ENCODE data around the gene MSL3B.

MSL3B gene

GRCh38 chr2:233865838-233866237 lies 2.3 kb downstream of the MSL3B start:
- Histone ChIP-seq H3F3A (ENCODE audit: insufficient read depth, low read length) (no peaks in the 10 kb centered on the region), H2AFZ (ENCODE audit: low read length) (no peak overlapping the region), H3K9me2 (replicated peaks; ENCODE audit: insufficient read depth, low read length) (no peaks in the 10 kb centered on the region), H3K9ac (ENCODE audit: low read length) (no peak overlapping the region), H3K36me3 (replicated peaks; ENCODE audit: insufficient read depth, low read length) (no peaks in the 10 kb centered on the region), H3K4me3 (ENCODE audit: low read length) (no peak overlapping the region), H3K4me2 (ENCODE audit: low read depth, low read length) (no peak overlapping the region), H3K9me3 (replicated peaks; ENCODE audit: insufficient read depth, low read length) (no peaks in the 10 kb centered on the region), H3K4me1 (ENCODE audit: low read length) (no peaks in the 10 kb centered on the region), H3K27me3 (replicated peaks; ENCODE audit: insufficient read depth, low read length) (no peaks in the 10 kb centered on the region), H3K79me2 (ENCODE audit: low read length) (no peaks in the 10 kb centered on the region), H3K27ac (ENCODE audit: low read length) (no peak overlapping the region), H4K20me1 (ENCODE audit: insufficient read depth, low read length) (no peaks in the 10 kb centered on the region)
- TF ChIP-seq EZH2phosphoT487 (IDR thresholded peaks at IDR 0.05; ENCODE audit: low read length) (no peak), CTCF (IDR thresholded peaks at IDR 0.05; ENCODE audit: low read length) (no peak), EZH2 (optimal IDR thresholded peaks at IDR 0.05; ENCODE audit: low read depth, low read length) (no peak)
- DNase-seq, result no peak

- H3K27ac ChIP-seq (ENCODE audit: low read length), result no peak overlapping the region
- H4K20me1 ChIP-seq (ENCODE audit: insufficient read depth, low read length), result no peaks in the 10 kb centered on the region
- H3K9ac ChIP-seq (ENCODE audit: low read length), result no peak overlapping the region
- no peaks in the 10 kb centered on the region for H3K9me3 ChIP-seq (replicated peaks; ENCODE audit: insufficient read depth, low read length)
- H3F3A ChIP-seq (ENCODE audit: insufficient read depth, low read length), result no peaks in the 10 kb centered on the region
- DNase-seq, result no peak
- no peaks in the 10 kb centered on the region for H3K79me2 ChIP-seq (ENCODE audit: low read length)
- H3K4me1 ChIP-seq (ENCODE audit: low read length), result no peaks in the 10 kb centered on the region
- no peaks in the 10 kb centered on the region for H3K27me3 ChIP-seq (replicated peaks; ENCODE audit: insufficient read depth, low read length)
- H3K36me3 ChIP-seq (replicated peaks; ENCODE audit: insufficient read depth, low read length), result no peaks in the 10 kb centered on the region
- H3K9me2 ChIP-seq (replicated peaks; ENCODE audit: insufficient read depth, low read length), result no peaks in the 10 kb centered on the region
- no peak overlapping the region for H2AFZ ChIP-seq (ENCODE audit: low read length)
- H3K4me2 ChIP-seq (ENCODE audit: low read depth, low read length), result no peak overlapping the region
- H3K4me3 ChIP-seq (ENCODE audit: low read length), result no peak overlapping the region
- TF ChIP-seq EZH2 (optimal IDR thresholded peaks at IDR 0.05; ENCODE audit: low read depth, low read length), result no peak
- TF ChIP-seq EZH2phosphoT487 (IDR thresholded peaks at IDR 0.05; ENCODE audit: low read length), result no peak
- no peak for TF ChIP-seq CTCF (IDR thresholded peaks at IDR 0.05; ENCODE audit: low read length)
These were observed 5.9 kb downstream of the MSL3B start for GRCh38 chr2:233862261-233862768.

GRCh38 chr2:233858331-233858730 lies 9.9 kb downstream of the MSL3B start:
- H3K27ac ChIP-seq (ENCODE audit: low read length), result no peak overlapping the region
- H3K27me3 ChIP-seq (replicated peaks; ENCODE audit: insufficient read depth, low read length), result no peaks in the 10 kb centered on the region
- H3K4me1 ChIP-seq (ENCODE audit: low read length), result no peaks in the 10 kb centered on the region
- H3K4me3 ChIP-seq (ENCODE audit: low read length), result no peak overlapping the region
- no peak overlapping the region for H3K4me2 ChIP-seq (ENCODE audit: low read depth, low read length)
- no peaks in the 10 kb centered on the region for H3F3A ChIP-seq (ENCODE audit: insufficient read depth, low read length)
- no peak for DNase-seq
- H3K9me3 ChIP-seq (replicated peaks; ENCODE audit: insufficient read depth, low read length), result no peaks in the 10 kb centered on the region
- no peaks in the 10 kb centered on the region for H4K20me1 ChIP-seq (ENCODE audit: insufficient read depth, low read length)
- no peaks in the 10 kb centered on the region for H3K36me3 ChIP-seq (replicated peaks; ENCODE audit: insufficient read depth, low read length)
- TF ChIP-seq EZH2 (optimal IDR thresholded peaks at IDR 0.05; ENCODE audit: low read depth, low read length) (no peak), EZH2phosphoT487 (IDR thresholded peaks at IDR 0.05; ENCODE audit: low read length) (no peak), CTCF (IDR thresholded peaks at IDR 0.05; ENCODE audit: low read length) (no peak)
- H3K9me2 ChIP-seq (replicated peaks; ENCODE audit: insufficient read depth, low read length), result no peaks in the 10 kb centered on the region
- H2AFZ ChIP-seq (ENCODE audit: low read length), result no peak overlapping the region
- H3K79me2 ChIP-seq (ENCODE audit: low read length), result peaks cover 11% of the 10 kb centered on the region
- H3K9ac ChIP-seq (ENCODE audit: low read length), result no peak overlapping the region
